Measurements from ENCODE around the gene IGSF5. TPM values are rescaled to one million over a fixed set of nuclear protein-coding genes. Genes with fewer than 3 reads are reported as not detected.

IGSF5 gene
- total and polyA plus RNA-seq, 2 donors (not counting 1 experiment from before 2014, with no cell fraction given): not detected

DNA sequence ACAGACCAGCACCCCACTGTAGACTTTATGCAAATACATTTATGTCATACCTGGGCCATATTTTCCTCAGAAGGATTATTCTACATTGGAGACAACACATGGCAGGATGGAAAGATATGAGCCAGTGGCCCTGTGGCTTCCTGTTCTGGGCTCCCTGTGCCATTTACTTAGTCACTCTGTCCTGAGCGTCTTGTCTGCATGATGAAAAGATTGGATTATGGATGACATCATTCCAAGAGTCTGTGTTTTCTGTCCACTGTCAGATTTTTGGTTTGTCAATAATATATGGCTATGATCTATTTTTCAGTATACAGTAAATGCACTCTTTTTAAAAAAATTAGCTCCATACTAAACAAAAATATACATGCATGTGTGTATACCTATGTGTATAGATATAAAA lies 30.8 kb downstream of the IGSF5 start:
- Histone ChIP-seq H4K20me1 (ENCODE audit: control insufficient read depth, insufficient read depth, low read length, poor library complexity, severe bottlenecking) (no peaks in the 10 kb centered on the region), H2AFZ (ENCODE audit: insufficient read depth, low read depth, low read length, poor library complexity, severe bottlenecking) (no peak overlapping the region), H3K27ac (ENCODE audit: low read length in 2 of 2) (no peak overlapping the region), H3K9ac (ENCODE audit: low read length) (no peak overlapping the region), H3K4me2 (replicated peaks; ENCODE audit: low read depth, low read length, poor library complexity, severe bottlenecking) (no peak overlapping the region), H3K79me2 (ENCODE audit: control insufficient read depth, insufficient read depth, low read length) (no peaks in the 10 kb centered on the region), H3K9me3 (ENCODE audit: control extremely low read depth in 1 of 3, control insufficient read depth in 2 of 3, insufficient read depth in 1 of 3, low read length in 2 of 3) (no peaks in the 10 kb centered on the region), H3K4me3 (ENCODE audit: control extremely low read depth in 1 of 5, extremely low read depth in 1 of 5, insufficient read depth in 1 of 5, low read depth in 2 of 5, low read length in 4 of 5) (no peak overlapping the region), H3K4me1 (ENCODE audit: control insufficient read depth in 2 of 2, insufficient read depth in 2 of 2, low read length in 2 of 2) (no peaks in the 10 kb centered on the region), H3K27me3 (replicated peaks in 1 of 4; ENCODE audit: control extremely low read depth in 1 of 4, control insufficient read depth in 3 of 4, insufficient read depth in 4 of 4, low read length in 3 of 4) (peaks cover 0 to 3% (median 0%) of the 10 kb centered on the region in 4 experiments), H3K36me3 (replicated peaks in 1 of 2; ENCODE audit: control extremely low read depth in 1 of 2, control insufficient read depth in 1 of 2, extremely low read depth in 1 of 2, insufficient read depth in 2 of 2, low read length in 1 of 2) (no peaks in the 10 kb centered on the region)
- H3K27ac Mint-ChIP-seq: no peak overlapping the region
- H3K4me1 Mint-ChIP-seq: no peaks in the 10 kb centered on the region
- H3K27me3 Mint-ChIP-seq: no peaks in the 10 kb centered on the region
- H3K9me3 Mint-ChIP-seq (ENCODE audit: insufficient read depth): peaks cover 2% of the 10 kb centered on the region
- no peak for ATAC-seq (ENCODE audit: low read depth)
- no peak overlapping the region for H3K4me3 Mint-ChIP-seq
- no CpG with 5 or more reads among the region's 1 CpG for WGBS (ENCODE audit: insufficient coverage)
- POLR2A ChIA-PET: no interaction called here
- TF ChIP-seq CTCF (IDR thresholded peaks at IDR 0.05): no peak
- no peak for TF ChIP-seq EZH2 (IDR thresholded peaks at IDR 0.05; ENCODE audit: borderline replicate concordance, insufficient read depth, low read depth, low read length, poor library complexity, severe bottlenecking)
- DNase-seq: no peak
- CTCF ChIA-PET: no interaction called here
- intact Hi-C loops (cut with micrococcal nuclease): no loop called here

DNA sequence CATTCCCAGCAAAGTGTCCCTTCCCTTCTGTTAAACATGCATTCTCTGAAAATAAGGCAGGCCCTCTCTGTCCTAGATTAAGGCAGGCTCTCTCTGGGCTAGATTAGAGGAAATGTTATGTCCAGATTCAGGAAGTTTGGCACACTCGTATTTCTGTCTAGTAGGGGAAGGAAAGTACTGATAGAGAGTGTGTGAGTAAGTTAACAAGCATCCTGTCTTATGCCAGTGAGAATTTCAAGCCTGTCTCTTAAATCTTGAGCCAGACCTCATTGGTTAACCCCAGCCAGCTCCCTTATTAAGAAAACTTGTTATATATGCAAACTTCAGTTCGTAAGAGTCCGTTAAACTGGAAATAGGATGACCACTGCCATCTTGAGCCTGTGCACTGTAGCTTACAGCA lies 31.6 kb downstream of the IGSF5 start:
- H3K4me3 ChIP-seq (ENCODE audit: control extremely low read depth in 1 of 5, extremely low read depth in 1 of 5, insufficient read depth in 1 of 5, low read depth in 2 of 5, low read length in 4 of 5): no peak overlapping the region
- no peaks in the 10 kb centered on the region for H3K4me1 Mint-ChIP-seq
- H3K27ac ChIP-seq (ENCODE audit: low read length in 2 of 2): no peak overlapping the region
- no peaks in the 10 kb centered on the region for H3K79me2 ChIP-seq (ENCODE audit: control insufficient read depth, insufficient read depth, low read length)
- ChIA-PET POLR2A (no interaction called here), CTCF (no interaction called here)
- no peaks in the 10 kb centered on the region for H3K4me1 ChIP-seq (ENCODE audit: control insufficient read depth in 2 of 2, insufficient read depth in 2 of 2, low read length in 2 of 2)
- WGBS (ENCODE audit: insufficient coverage): no CpG with 5 or more reads among the region's 3 CpGs
- intact Hi-C loops (cut with micrococcal nuclease): no loop called here
- H4K20me1 ChIP-seq (ENCODE audit: control insufficient read depth, insufficient read depth, low read length, poor library complexity, severe bottlenecking): no peaks in the 10 kb centered on the region
- DNase-seq: no peak
- peaks cover 2% of the 10 kb centered on the region for H3K9me3 Mint-ChIP-seq (ENCODE audit: insufficient read depth)
- no peak overlapping the region for H2AFZ ChIP-seq (ENCODE audit: insufficient read depth, low read depth, low read length, poor library complexity, severe bottlenecking)
- no peak overlapping the region for H3K4me3 Mint-ChIP-seq
- peaks cover 0 to 3% (median 0%) of the 10 kb centered on the region in 4 experiments for H3K27me3 ChIP-seq (replicated peaks in 1 of 4; ENCODE audit: control extremely low read depth in 1 of 4, control insufficient read depth in 3 of 4, insufficient read depth in 4 of 4, low read length in 3 of 4)
- H3K36me3 ChIP-seq (replicated peaks in 1 of 2; ENCODE audit: control extremely low read depth in 1 of 2, control insufficient read depth in 1 of 2, extremely low read depth in 1 of 2, insufficient read depth in 2 of 2, low read length in 1 of 2): no peaks in the 10 kb centered on the region
- no peaks in the 10 kb centered on the region for H3K9me3 ChIP-seq (ENCODE audit: control extremely low read depth in 1 of 3, control insufficient read depth in 2 of 3, insufficient read depth in 1 of 3, low read length in 2 of 3)
- no peak for ATAC-seq (ENCODE audit: low read depth)
- no peak overlapping the region for H3K9ac ChIP-seq (ENCODE audit: low read length)
- H3K27ac Mint-ChIP-seq: no peak overlapping the region
- TF ChIP-seq CTCF (IDR thresholded peaks at IDR 0.05) (no peak), EZH2 (IDR thresholded peaks at IDR 0.05; ENCODE audit: borderline replicate concordance, insufficient read depth, low read depth, low read length, poor library complexity, severe bottlenecking) (no peak)
- H3K27me3 Mint-ChIP-seq: no peaks in the 10 kb centered on the region
- no peak overlapping the region for H3K4me2 ChIP-seq (replicated peaks; ENCODE audit: low read depth, low read length, poor library complexity, severe bottlenecking)
